Measurements from ENCODE around the gene CDH9.

DNA sequence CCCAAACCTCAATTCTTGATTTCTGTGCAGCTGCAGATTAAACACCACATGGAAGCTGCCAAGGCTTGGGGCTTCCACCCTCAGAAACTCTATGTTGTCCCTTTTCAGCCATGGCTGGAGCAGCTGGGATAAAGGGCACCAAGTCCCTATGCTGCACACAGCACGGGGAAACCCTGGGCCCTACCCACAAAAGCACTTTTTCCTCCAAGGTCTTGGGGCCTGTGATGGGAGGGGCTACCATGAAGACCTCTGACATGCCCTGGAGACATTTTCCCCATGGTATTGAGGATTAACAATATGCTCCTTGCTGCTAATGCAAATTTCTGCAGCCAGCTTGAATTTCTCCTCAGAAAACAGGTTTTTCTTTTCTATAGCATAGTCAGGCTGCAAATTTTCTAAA lies 41.8 kb upstream of the CDH9 start:
- no peak for TF ChIP-seq POLR2A (IDR thresholded peaks at IDR 0.05)
- TF ChIP-seq, protein P1, sequence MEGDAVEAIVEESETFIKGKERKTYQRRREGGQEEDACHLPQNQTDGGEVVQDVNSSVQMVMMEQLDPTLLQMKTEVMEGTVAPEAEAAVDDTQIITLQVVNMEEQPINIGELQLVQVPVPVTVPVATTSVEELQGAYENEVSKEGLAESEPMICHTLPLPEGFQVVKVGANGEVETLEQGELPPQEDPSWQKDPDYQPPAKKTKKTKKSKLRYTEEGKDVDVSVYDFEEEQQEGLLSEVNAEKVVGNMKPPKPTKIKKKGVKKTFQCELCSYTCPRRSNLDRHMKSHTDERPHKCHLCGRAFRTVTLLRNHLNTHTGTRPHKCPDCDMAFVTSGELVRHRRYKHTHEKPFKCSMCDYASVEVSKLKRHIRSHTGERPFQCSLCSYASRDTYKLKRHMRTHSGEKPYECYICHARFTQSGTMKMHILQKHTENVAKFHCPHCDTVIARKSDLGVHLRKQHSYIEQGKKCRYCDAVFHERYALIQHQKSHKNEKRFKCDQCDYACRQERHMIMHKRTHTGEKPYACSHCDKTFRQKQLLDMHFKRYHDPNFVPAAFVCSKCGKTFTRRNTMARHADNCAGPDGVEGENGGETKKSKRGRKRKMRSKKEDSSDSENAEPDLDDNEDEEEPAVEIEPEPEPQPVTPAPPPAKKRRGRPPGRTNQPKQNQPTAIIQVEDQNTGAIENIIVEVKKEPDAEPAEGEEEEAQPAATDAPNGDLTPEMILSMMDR (IDR thresholded peaks at IDR 0.05): no peak
